ENCODE results near the gene PYHIN1.

The PYHIN1 gene

GRCh38 chr1:158931055-158931737, at the start of gene PYHIN1:
Gene PYHIN1, plus strand, starts transcription at chr1:158931552. Its CDS starts 5,359 bp downstream, at chr1:158936911.
- no peak for DNase-seq (ENCODE audit: low read depth)

GRCh38 chr1:158893654-158894053, 37.7 kb upstream of the PYHIN1 start:
- DNase-seq (ENCODE audit: low read depth), result no peak

- DNase-seq (ENCODE audit: low read depth), result no peak
Observed at GRCh38 chr1:158898722-158899121, 32.6 kb upstream of the PYHIN1 start.

- DNase-seq (ENCODE audit: low read depth), result no peak
Observed at GRCh38 chr1:158901623-158902022, 29.7 kb upstream of the PYHIN1 start.

- no peak for DNase-seq (ENCODE audit: low read depth)
Observed at GRCh38 chr1:158916085-158916484, 15.3 kb upstream of the PYHIN1 start.

GRCh38 chr1:158924677-158925076, 6.7 kb upstream of the PYHIN1 start:
- no peak for DNase-seq (ENCODE audit: low read depth)

- DNase-seq (ENCODE audit: low read depth), result no peak
Observed at GRCh38 chr1:158930504-158930903, 848 bp upstream of the PYHIN1 start.

GRCh38 chr1:158932171-158932570, 819 bp downstream of the PYHIN1 start:
- no peak for DNase-seq (ENCODE audit: low read depth)

- no peak for DNase-seq (ENCODE audit: low read depth)
Observed at GRCh38 chr1:158933621-158934020, 2.3 kb downstream of the PYHIN1 start.

GRCh38 chr1:158939180-158939579, 7.8 kb downstream of the PYHIN1 start:
- DNase-seq (ENCODE audit: low read depth), result no peak

GRCh38 chr1:158941317-158941716, 10.0 kb downstream of the PYHIN1 start:
- DNase-seq (ENCODE audit: low read depth), result no peak

GRCh38 chr1:158942490-158942889, 11.1 kb downstream of the PYHIN1 start:
- no peak for DNase-seq (ENCODE audit: low read depth)

- peak; percentile 45 for DNase-seq (ENCODE audit: low read depth)
Observed at GRCh38 chr1:158943059-158943458, 11.7 kb downstream of the PYHIN1 start.

GRCh38 chr1:158945061-158945460, 13.7 kb downstream of the PYHIN1 start:
- DNase-seq (ENCODE audit: low read depth), result no peak

GRCh38 chr1:158946785-158947184, 15.4 kb downstream of the PYHIN1 start:
- no peak for DNase-seq (ENCODE audit: low read depth)

GRCh38 chr1:158951956-158952355, 20.6 kb downstream of the PYHIN1 start:
- no peak for DNase-seq (ENCODE audit: low read depth)

GRCh38 chr1:158952416-158952815, 21.1 kb downstream of the PYHIN1 start:
- DNase-seq (ENCODE audit: low read depth), result no peak

GRCh38 chr1:158961178-158961577, 29.8 kb downstream of the PYHIN1 start:
- DNase-seq (ENCODE audit: low read depth), result no peak

- DNase-seq (ENCODE audit: low read depth), result no peak
Observed at GRCh38 chr1:158962983-158963382, 31.6 kb downstream of the PYHIN1 start.

- no peak for DNase-seq (ENCODE audit: low read depth)
Observed at GRCh38 chr1:158969166-158969565, 37.8 kb downstream of the PYHIN1 start.

GRCh38 chr1:158969855-158970254, 38.5 kb downstream of the PYHIN1 start:
- no peak for DNase-seq (ENCODE audit: low read depth)

GRCh38 chr1:158972841-158973240, 41.5 kb downstream of the PYHIN1 start:
- peak; percentile 47 for DNase-seq (ENCODE audit: low read depth)

- no peak for DNase-seq (ENCODE audit: low read depth)
Observed at GRCh38 chr1:158976219-158976618, 44.9 kb downstream of the PYHIN1 start.

- no peak for DNase-seq (ENCODE audit: low read depth)
Observed at GRCh38 chr1:158978730-158979129, 47.4 kb downstream of the PYHIN1 start.
